ENCODE results near the gene DMXL2.

Gene DMXL2

DNA sequence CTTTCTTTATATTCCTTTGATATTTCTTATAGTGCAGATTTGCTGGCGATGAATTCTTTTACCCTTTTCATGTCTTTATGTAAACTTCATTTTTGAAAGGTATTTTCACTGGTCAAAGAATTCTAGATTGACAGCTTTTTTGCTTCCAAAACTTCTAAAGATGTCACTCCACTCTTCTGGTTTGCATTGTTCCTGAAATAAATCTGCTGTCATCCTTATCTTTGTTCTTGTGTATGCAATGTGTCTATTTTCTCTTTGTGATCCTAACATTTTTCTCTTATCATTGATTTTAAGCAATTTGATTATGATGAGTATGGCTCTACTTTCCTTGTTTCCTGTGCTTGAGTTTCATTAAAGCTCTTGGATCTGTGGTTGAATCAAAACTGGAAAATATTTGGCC is 177.8 kb downstream of the DMXL2 start:
- no peaks in the 10 kb centered on the region for H3F3A ChIP-seq (ENCODE audit: insufficient read depth)
- TF ChIP-seq EZH2phosphoT487 (conservative IDR thresholded peaks at IDR 0.05; ENCODE audit: low read length) = no peak
- TF ChIP-seq, protein P1, sequence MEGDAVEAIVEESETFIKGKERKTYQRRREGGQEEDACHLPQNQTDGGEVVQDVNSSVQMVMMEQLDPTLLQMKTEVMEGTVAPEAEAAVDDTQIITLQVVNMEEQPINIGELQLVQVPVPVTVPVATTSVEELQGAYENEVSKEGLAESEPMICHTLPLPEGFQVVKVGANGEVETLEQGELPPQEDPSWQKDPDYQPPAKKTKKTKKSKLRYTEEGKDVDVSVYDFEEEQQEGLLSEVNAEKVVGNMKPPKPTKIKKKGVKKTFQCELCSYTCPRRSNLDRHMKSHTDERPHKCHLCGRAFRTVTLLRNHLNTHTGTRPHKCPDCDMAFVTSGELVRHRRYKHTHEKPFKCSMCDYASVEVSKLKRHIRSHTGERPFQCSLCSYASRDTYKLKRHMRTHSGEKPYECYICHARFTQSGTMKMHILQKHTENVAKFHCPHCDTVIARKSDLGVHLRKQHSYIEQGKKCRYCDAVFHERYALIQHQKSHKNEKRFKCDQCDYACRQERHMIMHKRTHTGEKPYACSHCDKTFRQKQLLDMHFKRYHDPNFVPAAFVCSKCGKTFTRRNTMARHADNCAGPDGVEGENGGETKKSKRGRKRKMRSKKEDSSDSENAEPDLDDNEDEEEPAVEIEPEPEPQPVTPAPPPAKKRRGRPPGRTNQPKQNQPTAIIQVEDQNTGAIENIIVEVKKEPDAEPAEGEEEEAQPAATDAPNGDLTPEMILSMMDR (IDR thresholded peaks at IDR 0.05; ENCODE audit: insufficient read depth, low read length, poor library complexity, severe bottlenecking) = no peak
- H4K20me1 ChIP-seq (ENCODE audit: low read depth, low read length) = no peaks in the 10 kb centered on the region
- no peak overlapping the region for H3K4me3 ChIP-seq (ENCODE audit: insufficient read depth, low read length, poor library complexity, severe bottlenecking)
- H3K36me3 ChIP-seq (ENCODE audit: low read length) = no peaks in the 10 kb centered on the region
- no peak overlapping the region for H2AFZ ChIP-seq (ENCODE audit: low read depth, low read length, severe bottlenecking)
- no peaks in the 10 kb centered on the region for H3K9me2 ChIP-seq (replicated peaks; ENCODE audit: insufficient read depth, low read length)
- H3K9ac ChIP-seq (ENCODE audit: low read length) = no peak overlapping the region
- H3K27ac ChIP-seq (ENCODE audit: low read depth, low read length) = no peak overlapping the region
- no peaks in the 10 kb centered on the region for H3K9me3 ChIP-seq (ENCODE audit: insufficient read depth, low read length)
- no peaks in the 10 kb centered on the region for H3K27me3 ChIP-seq (ENCODE audit: low read length)
- no peaks in the 10 kb centered on the region for H3K79me2 ChIP-seq (ENCODE audit: insufficient read depth, low read length)
- H3K4me2 ChIP-seq (ENCODE audit: low read depth, low read length, poor library complexity, severe bottlenecking) = no peak overlapping the region

DNA sequence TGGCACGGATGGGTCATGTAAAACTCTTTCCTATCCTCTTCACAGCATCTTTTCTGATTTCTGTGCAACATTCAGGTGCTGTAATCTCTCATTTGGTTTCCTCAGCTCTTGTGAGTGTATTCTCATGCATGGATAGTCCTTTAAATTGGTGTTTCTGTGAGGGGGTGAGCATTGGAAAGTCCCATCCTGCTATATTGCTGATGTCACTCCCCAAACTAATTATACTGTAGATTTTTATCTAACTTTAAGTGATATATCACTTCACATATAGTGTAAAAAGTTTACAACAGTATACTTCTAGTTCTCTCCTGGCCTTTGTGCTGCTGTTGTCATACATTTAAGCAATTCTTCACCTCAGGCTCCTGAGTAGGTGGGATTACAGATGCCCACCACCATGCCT is 178.5 kb downstream of the DMXL2 start:
- H3K79me2 ChIP-seq (ENCODE audit: insufficient read depth, low read length) = no peaks in the 10 kb centered on the region

DNA sequence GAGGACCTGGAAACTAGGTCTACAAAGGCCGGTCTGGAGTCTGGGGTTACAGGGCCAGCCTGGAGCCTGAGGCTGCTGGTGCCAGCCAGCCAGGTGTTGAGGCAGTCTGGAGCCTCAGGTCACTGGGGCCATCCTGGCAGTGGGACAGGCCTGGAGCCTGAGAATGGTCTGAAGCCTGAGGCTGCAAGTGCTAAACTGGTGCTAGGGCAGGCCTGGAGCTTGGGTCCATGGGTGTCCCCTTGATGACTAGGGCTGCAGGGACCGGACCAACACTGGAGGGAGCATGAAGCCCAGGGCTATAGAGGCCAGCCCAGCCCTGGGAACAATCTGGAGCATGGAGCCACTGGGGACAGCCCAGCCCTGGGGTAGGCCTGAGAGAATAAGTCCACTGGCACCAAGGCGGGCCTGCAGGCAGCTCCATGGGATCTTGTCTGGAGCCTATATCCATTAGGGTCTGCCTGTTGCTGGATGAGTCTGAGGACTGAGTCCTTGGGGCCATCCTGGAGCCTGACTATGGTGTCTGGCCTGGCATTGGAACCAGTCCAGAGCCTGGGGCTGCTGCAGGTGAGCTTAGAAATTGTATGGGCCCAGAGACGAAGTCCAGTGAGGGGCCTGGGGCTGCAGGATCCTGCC is 179.2 kb downstream of the DMXL2 start:
- Histone ChIP-seq H3K9me3 (ENCODE audit: insufficient read depth, low read length) (no peaks in the 10 kb centered on the region), H4K20me1 (ENCODE audit: low read depth, low read length) (no peaks in the 10 kb centered on the region), H3K9ac (ENCODE audit: low read length) (no peak overlapping the region), H3K36me3 (ENCODE audit: low read length) (no peaks in the 10 kb centered on the region), H3K27ac (ENCODE audit: low read depth, low read length) (no peak overlapping the region), H3K27me3 (ENCODE audit: low read length) (no peaks in the 10 kb centered on the region), H3F3A (ENCODE audit: insufficient read depth) (no peaks in the 10 kb centered on the region), H3K9me2 (replicated peaks; ENCODE audit: insufficient read depth, low read length) (no peaks in the 10 kb centered on the region), H3K79me2 (ENCODE audit: insufficient read depth, low read length) (no peaks in the 10 kb centered on the region), H2AFZ (ENCODE audit: low read depth, low read length, severe bottlenecking) (no peak overlapping the region), H3K4me2 (ENCODE audit: low read depth, low read length, poor library complexity, severe bottlenecking) (no peak overlapping the region), H3K4me3 (ENCODE audit: insufficient read depth, low read length, poor library complexity, severe bottlenecking) (no peak overlapping the region)
- no peak for TF ChIP-seq EZH2phosphoT487 (conservative IDR thresholded peaks at IDR 0.05; ENCODE audit: low read length)
- TF ChIP-seq, protein P1 (IDR thresholded peaks at IDR 0.05; ENCODE audit: insufficient read depth, low read length, poor library complexity, severe bottlenecking) = no peak

More for the DNA sequence above, 178.5 kb downstream of the DMXL2 start:
- Histone ChIP-seq H3K9me3 (ENCODE audit: insufficient read depth, low read length) (no peaks in the 10 kb centered on the region), H3K4me3 (ENCODE audit: insufficient read depth, low read length, poor library complexity, severe bottlenecking) (no peak overlapping the region), H3K9me2 (replicated peaks; ENCODE audit: insufficient read depth, low read length) (no peaks in the 10 kb centered on the region), H3K9ac (ENCODE audit: low read length) (no peak overlapping the region), H4K20me1 (ENCODE audit: low read depth, low read length) (no peaks in the 10 kb centered on the region), H3K27me3 (ENCODE audit: low read length) (no peaks in the 10 kb centered on the region), H3K4me2 (ENCODE audit: low read depth, low read length, poor library complexity, severe bottlenecking) (no peak overlapping the region), H2AFZ (ENCODE audit: low read depth, low read length, severe bottlenecking) (no peak overlapping the region), H3F3A (ENCODE audit: insufficient read depth) (no peaks in the 10 kb centered on the region), H3K27ac (ENCODE audit: low read depth, low read length) (no peak overlapping the region), H3K36me3 (ENCODE audit: low read length) (no peaks in the 10 kb centered on the region)
- TF ChIP-seq EZH2phosphoT487 (conservative IDR thresholded peaks at IDR 0.05; ENCODE audit: low read length) = no peak
- TF ChIP-seq, protein P1 (IDR thresholded peaks at IDR 0.05; ENCODE audit: insufficient read depth, low read length, poor library complexity, severe bottlenecking) = no peak

Data from SU-DHL-6 (cell line).